H9 (cell line): ENCODE data around the gene SFMBT1. TPM values are rescaled to one million over a fixed set of nuclear protein-coding genes. Genes with fewer than 3 reads are reported as not detected.
A peak's percentile ranks its signal among the peaks of the same experiment; 100 is the strongest.

Experiments
- DNase-seq: peaks from one replicate; pipeline ENCODE4 v3.0.0-alpha.2; 2017
- H2AFZ ChIP-seq: one replicate; pipeline ENCODE4 v1.6.1; 2013; ENCODE audit warnings: mild to moderate bottlenecking, low read length, control low read depth, moderate library complexity
- H2AK5ac ChIP-seq: 2 replicates; pipeline ENCODE4 v1.6.1; 2013; ENCODE audit warnings: low read length, control low read depth, mixed read lengths; ENCODE audit not compliant: insufficient read length
- H2BK120ac ChIP-seq: one replicate; pipeline ENCODE4 v1.6.1; 2013; ENCODE audit warnings: low read depth, mild to moderate bottlenecking, low read length, control low read depth, inconsistent platforms; ENCODE audit not compliant: poor library complexity, severe bottlenecking
- H2BK12ac ChIP-seq: 2 replicates; pipeline ENCODE4 v1.6.1; 2013; ENCODE audit warnings: low read length, control low read depth, mixed read lengths, low read depth; ENCODE audit not compliant: insufficient read length
- H2BK15ac ChIP-seq: 2 replicates; pipeline ENCODE4 v1.6.1; 2013; ENCODE audit warnings: low read depth, low read length, control low read depth
- H2BK20ac ChIP-seq: one replicate; pipeline ENCODE4 v1.6.1; 2013; ENCODE audit warnings: low read depth, mild to moderate bottlenecking, low read length, control low read depth, inconsistent platforms; ENCODE audit not compliant: poor library complexity, severe bottlenecking
- H2BK5ac ChIP-seq: 2 replicates; pipeline ENCODE4 v1.6.1; 2013; ENCODE audit warnings: low read length, control low read depth, mixed read lengths; ENCODE audit not compliant: insufficient read length
- H3K14ac ChIP-seq: 2 replicates; pipeline ENCODE4 v1.6.1; 2013; ENCODE audit warnings: low read length, control low read depth; ENCODE audit not compliant: insufficient read depth
- H3K18ac ChIP-seq: 2 replicates; pipeline ENCODE4 v1.6.1; 2013; ENCODE audit warnings: low read depth, mild to moderate bottlenecking, mixed read lengths, low read length, control low read depth; ENCODE audit not compliant: insufficient read length
- H3K23ac ChIP-seq: 2 replicates; pipeline ENCODE4 v1.6.1; 2013; ENCODE audit warnings: low read length, control low read depth, mixed read lengths, low read depth; ENCODE audit not compliant: insufficient read length
- H3K23me2 ChIP-seq: 2 replicates; pipeline ENCODE4 v1.6.1; 2013; ENCODE audit warnings: low read depth, mild to moderate bottlenecking, mixed read lengths, low read length, control low read depth; ENCODE audit not compliant: insufficient read length, poor library complexity, severe bottlenecking
- H3K27ac ChIP-seq: 2 replicates; pipeline ENCODE4 v1.5.1; 2013; ENCODE audit warnings: low read length, control low read depth, mixed read lengths, low read depth; ENCODE audit not compliant: insufficient read length
- H3K27me3 ChIP-seq: 2 replicates; pipeline ENCODE4 v1.6.1; 2013; ENCODE audit warnings: low read length, control low read depth, inconsistent platforms; ENCODE audit not compliant: insufficient read depth
- H3K4ac ChIP-seq: 2 replicates; pipeline ENCODE4 v1.6.1; 2013; ENCODE audit warnings: low read depth, mild to moderate bottlenecking, control low read depth, inconsistent platforms, low read length, moderate library complexity
- H3K4me1 ChIP-seq: 2 replicates; pipeline ENCODE4 v1.6.1; 2013; ENCODE audit warnings: low read length, control low read depth, inconsistent platforms; ENCODE audit not compliant: insufficient read depth
- H3K4me2 ChIP-seq: 2 replicates; pipeline ENCODE4 v1.6.1; 2013; ENCODE audit warnings: low read length, control low read depth, mixed read lengths; ENCODE audit not compliant: insufficient read length, insufficient read depth
- H3K56ac ChIP-seq: 2 replicates; pipeline ENCODE4 v1.6.1; 2013; ENCODE audit warnings: low read depth, mild to moderate bottlenecking, mixed read lengths, low read length, control low read depth; ENCODE audit not compliant: insufficient read length
- H3K79me1 ChIP-seq: 2 replicates; pipeline ENCODE4 v1.6.1; 2013; ENCODE audit warnings: low read depth, mild to moderate bottlenecking, moderate library complexity, low read length, control low read depth, inconsistent platforms; ENCODE audit not compliant: insufficient read depth, poor library complexity, severe bottlenecking
- H3K79me2 ChIP-seq: 2 replicates; pipeline ENCODE4 v1.6.1; 2013; ENCODE audit warnings: low read length, control low read depth, inconsistent platforms; ENCODE audit not compliant: insufficient read depth
- H3K9ac ChIP-seq: 2 replicates; pipeline ENCODE4 v1.6.1; 2013; ENCODE audit warnings: low read length, control low read depth, mixed read lengths; ENCODE audit not compliant: insufficient read length; ENCODE audit errors: extremely low read depth
- H3K9me3 ChIP-seq: one replicate; pipeline ENCODE4 v1.6.1; 2013; ENCODE audit warnings: low read depth, low read length, inconsistent platforms; ENCODE audit not compliant: control insufficient read depth
- H3T11ph ChIP-seq: one replicate; pipeline ENCODE4 v1.6.1; 2013; ENCODE audit warnings: mild to moderate bottlenecking, low read length, control low read depth, inconsistent platforms
- H4K20me1 ChIP-seq: one replicate; pipeline ENCODE4 v1.6.1; 2013; ENCODE audit not compliant: control insufficient read depth, insufficient read length, insufficient read depth
- H4K5ac ChIP-seq: 2 replicates; pipeline ENCODE4 v1.6.1; 2013; ENCODE audit warnings: low read depth, mild to moderate bottlenecking, mixed read lengths, low read length, control low read depth; ENCODE audit not compliant: insufficient read length
- H4K8ac ChIP-seq: replicated peaks from 2 replicates; pipeline ENCODE4 v1.6.1; 2013; ENCODE audit warnings: low read length, control low read depth, mixed read lengths, low read depth; ENCODE audit not compliant: insufficient read length
- H4K91ac ChIP-seq: 2 replicates; pipeline ENCODE4 v1.6.1; 2013; ENCODE audit warnings: low read depth, mild to moderate bottlenecking, moderate library complexity, mixed read lengths, low read length, control low read depth; ENCODE audit not compliant: insufficient read length
- H3K27ac Mint-ChIP-seq, 3 experiments: 2 replicates in 2 of 3; 3 replicates in 1 of 3; pipeline ENCODE4 v1.8.0; 2020 to 2021; ENCODE audit warnings: mixed read lengths in 3 of 3, mild to moderate bottlenecking in 1 of 3, moderate library complexity in 1 of 3
- H3K27me3 Mint-ChIP-seq: 2 replicates; pipeline ENCODE4 v1.8.0; 2021; ENCODE audit warnings: low read depth, mild to moderate bottlenecking, moderate library complexity, mixed read lengths
- H3K36me3 Mint-ChIP-seq, 3 experiments: 2 replicates in 2 of 3; 3 replicates in 1 of 3; pipeline ENCODE4 v1.8.0; 2020 to 2021; ENCODE audit warnings: low read depth in 3 of 3, mixed read lengths in 3 of 3; ENCODE audit not compliant: insufficient read depth in 1 of 3
- H3K4me1 Mint-ChIP-seq, 2 experiments: 2 replicates each; pipeline ENCODE4 v1.8.0; 2020; ENCODE audit warnings: mixed read lengths in 2 of 2
- H3K4me3 Mint-ChIP-seq, 2 experiments: 2 replicates in 1 of 2; 3 replicates in 1 of 2; pipeline ENCODE4 v1.8.0; 2020 to 2021; ENCODE audit warnings: mild to moderate bottlenecking in 2 of 2, mixed read lengths in 2 of 2, moderate library complexity in 1 of 2
- H3K9me3 Mint-ChIP-seq, 2 experiments: 2 replicates in 1 of 2; 3 replicates in 1 of 2; pipeline ENCODE4 v1.8.0; 2020; ENCODE audit warnings: mild to moderate bottlenecking in 2 of 2, mixed read lengths in 2 of 2, moderate library complexity in 1 of 2
- WGBS: extraction: QIAGEN DNeasy Blood & Tissue Kit; methylation state at CpG from one replicate; pipeline ENCODE4 v1.1.7; 2013; ENCODE audit warnings: missing lambda C conversion rate, low lambda C conversion rate, mixed read lengths; ENCODE audit not compliant: insufficient read length; ENCODE audit errors: extremely low coverage; 5-methylcytosine and 5-hydroxymethylcytosine counted together
- total RNA-seq: library from RNA; stranded (reverse); gene quantifications from 2 replicates; pipeline ENCODE4 v1.2.1, GENCODE V29; 2021
- TF ChIP-seq, protein P1 (sequence below): fragments of 200-600 bp; sonication (generic); conservative IDR thresholded peaks from 3 replicates; pipeline ENCODE4 v1.8.0; 2021; ENCODE audit warnings: antibody characterized with exemption, mild to moderate bottlenecking

The SFMBT1 gene
- total RNA-seq, 1 experiment from 2014 or later = 15.3 TPM

DNA sequence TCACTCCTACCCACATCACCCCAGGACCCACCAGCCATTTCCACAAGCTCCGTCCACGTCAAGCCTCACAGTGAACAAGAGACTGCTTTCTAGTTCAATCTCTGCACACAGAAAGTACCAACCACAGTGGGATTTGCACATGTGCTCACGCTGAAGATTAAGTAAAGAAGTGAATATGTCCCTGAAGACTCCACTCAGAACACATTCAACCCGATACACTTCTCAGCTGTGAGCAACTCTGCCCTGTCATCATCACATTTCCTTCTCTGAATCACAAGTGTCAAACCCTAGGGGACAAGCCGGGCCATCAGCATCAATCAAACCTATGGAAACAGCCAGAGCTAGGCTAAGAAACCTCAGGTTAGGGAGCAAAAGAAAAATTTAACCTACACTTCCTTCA, 150.5 kb downstream of the SFMBT1 start:
- H3K27me3 Mint-ChIP-seq = peaks cover 4% of the 10 kb centered on the region; the same call in 1 of the 2 replicates
- Histone ChIP-seq H3K14ac (no peak overlapping the region), H2BK15ac (no peak overlapping the region), H3T11ph (no peak overlapping the region), H3K9ac (no peak overlapping the region), H3K4me2 (peak overlapping the region; percentile 87), H4K8ac (no peak overlapping the region), H4K91ac (no peak overlapping the region), H4K5ac (no peak overlapping the region), H3K23ac (no peak overlapping the region), H3K79me2 (peaks cover 3% of the 10 kb centered on the region; the same call in 1 of the 2 replicates), H3K27ac (no peak overlapping the region), H3K79me1 (peaks cover 12% of the 10 kb centered on the region), H3K18ac (no peak overlapping the region), H2BK120ac (no peak overlapping the region), H3K9me3 (no peaks in the 10 kb centered on the region), H3K4me1 (no peaks in the 10 kb centered on the region; the same call in none of the 2 replicates), H3K4ac (no peak overlapping the region), H2BK12ac (no peak overlapping the region), H2AK5ac (no peak overlapping the region), H4K20me1 (no peaks in the 10 kb centered on the region), H3K23me2 (peaks cover 7% of the 10 kb centered on the region), H2AFZ (no peak overlapping the region), H2BK20ac (no peak overlapping the region), H2BK5ac (no peak overlapping the region), H3K56ac (no peak overlapping the region), H3K27me3 (no peaks in the 10 kb centered on the region)
- TF ChIP-seq, protein P1, sequence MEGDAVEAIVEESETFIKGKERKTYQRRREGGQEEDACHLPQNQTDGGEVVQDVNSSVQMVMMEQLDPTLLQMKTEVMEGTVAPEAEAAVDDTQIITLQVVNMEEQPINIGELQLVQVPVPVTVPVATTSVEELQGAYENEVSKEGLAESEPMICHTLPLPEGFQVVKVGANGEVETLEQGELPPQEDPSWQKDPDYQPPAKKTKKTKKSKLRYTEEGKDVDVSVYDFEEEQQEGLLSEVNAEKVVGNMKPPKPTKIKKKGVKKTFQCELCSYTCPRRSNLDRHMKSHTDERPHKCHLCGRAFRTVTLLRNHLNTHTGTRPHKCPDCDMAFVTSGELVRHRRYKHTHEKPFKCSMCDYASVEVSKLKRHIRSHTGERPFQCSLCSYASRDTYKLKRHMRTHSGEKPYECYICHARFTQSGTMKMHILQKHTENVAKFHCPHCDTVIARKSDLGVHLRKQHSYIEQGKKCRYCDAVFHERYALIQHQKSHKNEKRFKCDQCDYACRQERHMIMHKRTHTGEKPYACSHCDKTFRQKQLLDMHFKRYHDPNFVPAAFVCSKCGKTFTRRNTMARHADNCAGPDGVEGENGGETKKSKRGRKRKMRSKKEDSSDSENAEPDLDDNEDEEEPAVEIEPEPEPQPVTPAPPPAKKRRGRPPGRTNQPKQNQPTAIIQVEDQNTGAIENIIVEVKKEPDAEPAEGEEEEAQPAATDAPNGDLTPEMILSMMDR = no peak
- no CpG with 5 or more reads among the region's 5 CpGs for whole genome bisulfite sequencing
- peaks cover 0 to 11% (median 11%) of the 10 kb centered on the region in 3 experiments; a peak in 5 of 7 replicates for H3K36me3 Mint-ChIP-seq
- DNase-seq = no peak
- H3K27ac Mint-ChIP-seq = no peak overlapping the region
- H3K4me3 Mint-ChIP-seq = peak overlapping the region; percentile 85 to 96
- H3K9me3 Mint-ChIP-seq = no peaks in the 10 kb centered on the region
- H3K4me1 Mint-ChIP-seq = peaks cover 15 to 18% of the 10 kb centered on the region in 2 experiments
